HEK293 (cell line): ENCODE measurements around the gene FAIM.

ENCODE experiments used
- CTCF ChIP-seq: fragments of 450-650 bp; formaldehyde crosslinking; IDR thresholded peaks from 2 replicates; pipeline ENCODE4 v1.5.1; 2016; ENCODE audit warnings: missing biosample characterization, missing genetic modification characterization
- ZNF211 ChIP-seq: fragments of 450-650 bp; formaldehyde crosslinking; IDR thresholded peaks from 2 replicates; pipeline ENCODE4 v1.5.1; 2016; ENCODE audit warnings: low read depth, missing biosample characterization, missing genetic modification characterization
- ZNF600 ChIP-seq: fragments of 450-650 bp; formaldehyde crosslinking; IDR thresholded peaks from 2 replicates; pipeline ENCODE4 v1.5.1; 2016; ENCODE audit warnings: missing biosample characterization, missing genetic modification characterization
- ZNF645 ChIP-seq: fragments of 450-650 bp; formaldehyde crosslinking; IDR thresholded peaks from 2 replicates; pipeline ENCODE4; 2016; ENCODE audit warnings: missing biosample characterization, missing genetic modification characterization
- ZNF660 ChIP-seq: fragments of 450-650 bp; IDR thresholded peaks from 2 replicates; pipeline ENCODE4 v1.5.1; 2018; ENCODE audit warnings: missing biosample characterization, mild to moderate bottlenecking, missing genetic modification characterization
- ZSCAN30 ChIP-seq: fragments of 450-650 bp; IDR thresholded peaks from 2 replicates; pipeline ENCODE4 v1.5.1; 2018; ENCODE audit warnings: missing biosample characterization, mild to moderate bottlenecking, missing genetic modification characterization, moderate library complexity

- no peak for TF ChIP-seq ZNF600 (tag by site-specific recombination)
- TF ChIP-seq CTCF: no peak
- no peak for TF ChIP-seq ZSCAN30 (tag by site-specific recombination)
- no peak for TF ChIP-seq ZNF645 (tag by site-specific recombination)
- TF ChIP-seq ZNF660 (tag by site-specific recombination): no peak
- no peak for TF ChIP-seq ZNF211 (tag by site-specific recombination)
Measured at GRCh38 chr3:138670407-138670806, 61.8 kb downstream of the FAIM start.
